GM18519 (cell line): Measurements from ENCODE around the gene DDX20.
A peak's percentile ranks its signal among the peaks of the same experiment; 100 is the strongest.

Source experiments
- ATAC-seq: cut with Tn5 transposase; IDR thresholded peaks from one replicate; pipeline ENCODE4 v1.9.1; 2021; ENCODE audit warnings: mild to moderate bottlenecking, moderate library complexity; ENCODE audit not compliant: unreplicated experiment, low FRiP score

Gene DDX20

GRCh38 chr1:111755331-111756123, at the start of gene DDX20:
TSS of gene DDX20 (plus strand) at chr1:111755901. CDS start at chr1:111755925, 24 bp downstream.
- ATAC-seq = peak; percentile 80

- no peak for ATAC-seq
These were observed 48.8 kb upstream of the DDX20 start for GRCh38 chr1:111706921-111707320.

- ATAC-seq = no peak
These were observed 47.8 kb upstream of the DDX20 start for GRCh38 chr1:111707906-111708305.

- ATAC-seq = no peak
These were observed 45.7 kb upstream of the DDX20 start for GRCh38 chr1:111709986-111710385.

GRCh38 chr1:111716333-111716732, 39.4 kb upstream of the DDX20 start:
- no peak for ATAC-seq

- no peak for ATAC-seq
These were observed 38.3 kb upstream of the DDX20 start for GRCh38 chr1:111717450-111717849.

- no peak for ATAC-seq
These were observed 36.6 kb upstream of the DDX20 start for GRCh38 chr1:111719135-111719534.

GRCh38 chr1:111719674-111720132, 36.0 kb upstream of the DDX20 start:
- ATAC-seq = no peak

- ATAC-seq = no peak
These were observed 35.3 kb upstream of the DDX20 start for GRCh38 chr1:111720274-111720976.

- ATAC-seq = no peak
These were observed 34.5 kb upstream of the DDX20 start for GRCh38 chr1:111720977-111721786.

- ATAC-seq = no peak
These were observed 32.5 kb upstream of the DDX20 start for GRCh38 chr1:111723091-111723806.

- no peak for ATAC-seq
These were observed 31.8 kb upstream of the DDX20 start for GRCh38 chr1:111723871-111724270.

GRCh38 chr1:111725192-111725591, 30.5 kb upstream of the DDX20 start:
- no peak for ATAC-seq

- ATAC-seq = no peak
These were observed 28.6 kb upstream of the DDX20 start for GRCh38 chr1:111727056-111727455.

- no peak for ATAC-seq
These were observed 26.3 kb upstream of the DDX20 start for GRCh38 chr1:111729271-111729921.

- ATAC-seq = no peak
These were observed 25.6 kb upstream of the DDX20 start for GRCh38 chr1:111729946-111730681.

GRCh38 chr1:111730706-111731105, 25.0 kb upstream of the DDX20 start:
- no peak for ATAC-seq

GRCh38 chr1:111731956-111732355, 23.7 kb upstream of the DDX20 start:
- no peak for ATAC-seq

- no peak for ATAC-seq
These were observed 23.0 kb upstream of the DDX20 start for GRCh38 chr1:111732718-111733117.
